IMR-90 (cell line): ENCODE results near the gene RECQL5.

Experiments used
- BHLHE40 ChIP-seq: fragments of 150-350 bp; IDR thresholded peaks from 2 replicates; pipeline ENCODE4 v1.6.1; 2016; ENCODE audit warnings: mild to moderate bottlenecking, low read depth, low read length
- CEBPB ChIP-seq: IDR thresholded peaks from 2 replicates; pipeline ENCODE4 v1.6.1; 2012; ENCODE audit warnings: low read depth, low read length, improper control_type of control experiment
- CTCF ChIP-seq: conservative IDR thresholded peaks from 2 replicates; pipeline ENCODE4 v1.5.1; 2012; ENCODE audit warnings: mild to moderate bottlenecking, low read depth, low read length, improper control_type of control experiment
- FOS ChIP-seq: fragments of 150-350 bp; IDR thresholded peaks from 2 replicates; pipeline ENCODE4 v1.6.1; 2016; ENCODE audit warnings: low read depth, low read length
- MAZ ChIP-seq: IDR thresholded peaks from 2 replicates; pipeline ENCODE4 v1.6.1; 2012; ENCODE audit warnings: low read depth, mild to moderate bottlenecking, low read length, improper control_type of control experiment, moderate library complexity, borderline replicate concordance
- POLR2A ChIP-seq: IDR thresholded peaks from 2 replicates; pipeline ENCODE4 v1.6.1; 2012; ENCODE audit warnings: mild to moderate bottlenecking, low read depth, low read length
- RFX5 ChIP-seq: IDR thresholded peaks from 2 replicates; pipeline ENCODE4 v1.8.0; 2012; ENCODE audit warnings: low read depth, mild to moderate bottlenecking, low read length, moderate library complexity

- no peak for TF ChIP-seq POLR2A
- TF ChIP-seq CTCF, result no peak
- TF ChIP-seq BHLHE40, result no peak
- TF ChIP-seq CEBPB, result no peak
- TF ChIP-seq FOS, result no peak
- TF ChIP-seq RFX5, result no peak
- no peak for TF ChIP-seq MAZ
Measured at GRCh38 chr17:75658237-75658636, 8.7 kb downstream of the RECQL5 start.
